ENCODE measurements around the gene MS4A6A.

- no peak for TF ChIP-seq CTCF (conservative IDR thresholded peaks at IDR 0.05; ENCODE audit: low read depth, low read length)
- no peak for TF ChIP-seq EZH2 (IDR thresholded peaks at IDR 0.05; ENCODE audit: low read length, unreplicated experiment)
- TF ChIP-seq EZH2phosphoT487 (IDR thresholded peaks at IDR 0.05; ENCODE audit: borderline replicate concordance, low read length) = no peak
Observed at GRCh38 chr11:60165538-60165937, 17.3 kb downstream of the MS4A6A start.

Data from PC-3 (cell line).